ENCODE measurements around the gene SMAD3.

GRCh38 chr15:67100801-67101581 lies 35.6 kb downstream of the SMAD3 start:
- TF ChIP-seq CTCF (conservative IDR thresholded peaks at IDR 0.05 in 1 of 2, IDR thresholded peaks at IDR 0.05 in 1 of 2; ENCODE audit: extremely low read depth in 1 of 2, insufficient read depth in 1 of 2, low read depth in 1 of 2, low read length in 2 of 2): no peak
- no peak for TF ChIP-seq EZH2 (IDR thresholded peaks at IDR 0.05; ENCODE audit: borderline replicate concordance, low read length)
